HG03571 (cell line): ENCODE results near the gene ZAR1L.

Source experiments
- ATAC-seq: cut with Tn5 transposase; IDR thresholded peaks from one replicate; pipeline ENCODE4 v1.9.1; 2021; ENCODE audit not compliant: unreplicated experiment

ZAR1L gene

DNA sequence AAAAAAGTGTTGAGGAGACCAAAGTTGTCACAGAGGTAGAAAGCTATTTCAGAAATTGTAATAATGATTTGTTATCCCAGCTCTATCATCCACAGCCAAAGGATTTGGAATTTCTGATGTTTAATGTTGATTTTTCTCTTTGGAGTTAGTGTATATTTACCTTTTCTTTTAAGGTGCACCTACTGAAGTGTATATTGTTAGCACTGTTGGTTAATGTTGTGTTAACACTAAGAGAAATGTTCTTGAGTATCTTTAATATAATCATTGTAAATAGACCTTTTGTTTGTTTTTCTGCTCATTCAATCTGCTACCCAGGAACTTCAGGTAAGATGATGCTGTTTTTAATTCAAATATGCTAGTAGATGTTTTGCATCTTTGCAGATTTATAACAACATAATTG, 57.5 kb downstream of the ZAR1L start:
- no peak for ATAC-seq

DNA sequence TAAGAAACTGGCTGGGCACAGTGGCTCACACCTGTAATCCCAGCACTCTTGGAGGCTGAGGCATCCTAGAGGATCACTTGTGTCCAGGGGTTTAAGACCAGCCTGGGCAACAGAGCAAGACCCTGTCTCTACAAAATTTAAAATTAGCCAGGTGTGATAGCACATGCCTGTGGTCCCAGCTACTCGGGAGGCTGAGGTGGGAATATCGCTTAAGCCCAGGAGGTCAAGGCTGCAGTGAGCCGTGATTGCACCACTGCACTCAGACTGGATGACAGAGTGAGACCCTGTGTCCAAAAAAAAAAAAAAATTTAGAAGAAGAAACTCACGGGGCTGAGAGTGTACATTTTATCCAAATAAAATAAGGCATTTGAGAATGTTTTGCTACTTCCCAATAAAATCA, 58.9 kb downstream of the ZAR1L start:
- no peak for ATAC-seq

DNA sequence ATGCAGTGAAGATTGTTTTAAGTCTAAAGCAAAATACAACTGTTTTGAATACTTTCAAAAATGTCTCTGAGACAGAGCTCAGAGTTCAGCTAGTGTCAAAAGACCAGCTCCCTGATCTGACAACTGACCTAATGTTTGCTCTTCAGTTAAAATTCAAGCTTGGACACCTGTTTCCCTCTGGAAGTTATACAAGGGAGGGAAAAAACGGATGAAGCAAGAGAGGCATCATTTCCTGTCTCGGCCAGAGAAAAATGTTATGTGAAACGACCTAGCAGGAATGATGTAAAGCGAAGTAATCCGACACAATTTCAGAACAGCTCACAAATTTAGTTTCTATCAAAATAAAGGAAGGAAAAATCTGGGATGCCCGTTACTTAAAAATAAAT, 59.4 kb downstream of the ZAR1L start:
- no peak for ATAC-seq

DNA sequence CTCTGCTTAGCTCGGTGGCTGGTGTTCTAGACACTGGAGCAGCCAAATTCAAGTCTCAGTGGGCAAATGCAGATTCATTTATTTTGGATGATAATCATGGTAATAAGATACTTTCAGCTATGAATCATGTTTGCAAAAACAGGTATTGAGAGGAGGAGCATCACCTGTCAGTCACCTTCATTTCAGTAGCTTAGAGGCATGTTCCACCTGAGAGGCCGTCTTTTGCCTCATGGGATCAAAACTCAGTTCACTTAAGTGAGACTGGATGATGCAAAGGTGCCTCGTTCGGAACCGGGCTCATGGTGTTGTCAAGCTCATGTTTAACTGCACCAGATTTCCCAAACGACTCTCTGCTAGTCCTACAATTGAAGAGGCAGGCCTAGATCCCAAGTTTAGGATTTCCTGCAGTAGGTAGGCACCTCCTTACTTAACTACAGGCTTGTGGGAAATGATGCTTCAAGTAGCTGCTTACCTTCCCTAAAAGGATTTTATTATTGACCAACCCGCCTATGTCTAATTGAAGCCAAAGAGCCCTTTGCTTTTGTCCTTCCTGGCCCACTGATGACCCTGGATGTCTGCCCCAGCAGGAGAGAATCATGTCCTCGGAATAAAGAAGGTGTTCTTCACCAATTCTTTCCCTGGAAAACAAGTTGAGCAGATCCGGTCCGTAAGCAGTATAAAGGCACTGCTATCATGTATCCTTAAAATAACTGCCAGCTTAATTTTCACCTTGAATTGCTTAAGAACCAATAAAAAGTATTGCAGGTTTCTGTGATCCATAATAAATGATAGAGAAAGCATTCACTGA, 60.0 kb downstream of the ZAR1L start:
- ATAC-seq: no peak

DNA sequence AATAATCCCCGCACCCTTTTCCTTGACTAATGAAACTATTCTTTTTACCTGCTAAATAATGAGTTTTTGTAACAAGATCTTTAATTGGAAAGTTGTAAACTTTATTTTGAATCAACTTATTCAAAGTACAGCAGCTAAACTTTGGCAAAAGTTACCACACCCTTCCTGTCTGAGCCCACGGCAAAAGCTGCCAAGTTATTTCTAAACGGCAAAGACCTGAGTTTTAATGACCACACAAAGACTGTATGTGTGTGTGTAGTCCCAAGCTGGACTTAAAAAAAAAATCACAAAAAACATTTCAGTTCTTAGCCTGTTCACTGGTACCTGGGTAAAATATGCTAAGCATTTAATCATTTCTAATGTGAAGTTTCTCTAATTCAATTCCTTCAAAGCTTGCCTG, 60.7 kb downstream of the ZAR1L start:
- ATAC-seq: no peak

DNA sequence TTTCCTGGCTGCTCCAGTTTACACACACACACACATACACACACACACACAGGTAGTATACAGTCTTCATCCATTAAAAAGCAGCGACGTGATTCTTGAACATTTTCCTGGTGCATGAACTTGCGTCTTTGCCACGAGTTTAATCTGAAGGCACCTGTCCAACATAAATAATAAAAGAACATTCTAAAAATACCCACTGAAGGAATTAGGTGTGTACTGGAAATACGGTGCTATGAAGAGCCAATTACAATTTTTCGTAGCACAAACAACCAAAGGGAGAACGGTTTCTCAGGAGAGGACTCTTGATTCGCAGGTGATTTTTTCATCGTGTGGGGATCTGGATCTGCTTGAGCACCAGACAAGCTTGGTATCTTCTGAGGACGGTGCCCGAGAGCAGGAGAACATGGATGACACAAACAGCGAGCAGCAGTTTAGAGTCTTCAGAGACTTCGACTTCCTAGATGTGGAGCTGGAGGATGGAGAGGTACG, 61.2 kb downstream of the ZAR1L start:
- ATAC-seq: no peak
